Measurements from ENCODE around the gene PRRT1B. TPM values are rescaled to one million over a fixed set of nuclear protein-coding genes. Genes with fewer than 3 reads are reported as not detected.

Gene PRRT1B
- total and polyA plus RNA-seq, 2 donors (not counting 1 experiment from before 2014, with no cell fraction given): not detected

- CTCF ChIA-PET: interaction anchor here (1.0 kb wide), 1 partner anchor 72 kb away, joined by 5 read pairs; no protein-coding TSS in a partner anchor
Measured at GRCh38 chr9:131574730-131575640, 29.7 kb downstream of the PRRT1B start.

More at GRCh38 chr9:131574730-131575640, 29.7 kb downstream of the PRRT1B start:
- Histone ChIP-seq H4K20me1 (ENCODE audit: control insufficient read depth, insufficient read depth, low read length, poor library complexity, severe bottlenecking) (peaks cover 5% of the 10 kb centered on the region), H3K36me3 (replicated peaks in 1 of 2; ENCODE audit: control extremely low read depth in 1 of 2, control insufficient read depth in 1 of 2, extremely low read depth in 1 of 2, insufficient read depth in 2 of 2, low read length in 1 of 2) (peaks cover 0 to 74% of the 10 kb centered on the region in 2 experiments), H3K4me1 (ENCODE audit: control insufficient read depth in 2 of 2, insufficient read depth in 2 of 2, low read length in 2 of 2) (peaks cover 19 to 25% of the 10 kb centered on the region in 2 donors), H3K27ac (ENCODE audit: low read length in 2 of 2) (no peak overlapping the region), H3K4me2 (replicated peaks; ENCODE audit: low read depth, low read length, poor library complexity, severe bottlenecking) (no peak overlapping the region), H3K4me3 (ENCODE audit: control extremely low read depth in 1 of 5, extremely low read depth in 1 of 5, insufficient read depth in 1 of 5, low read depth in 2 of 5, low read length in 4 of 5) (no peak overlapping the region), H3K9me3 (ENCODE audit: control extremely low read depth in 1 of 3, control insufficient read depth in 2 of 3, insufficient read depth in 1 of 3, low read length in 2 of 3) (no peaks in the 10 kb centered on the region), H3K9ac (ENCODE audit: low read length) (no peak overlapping the region), H2AFZ (ENCODE audit: insufficient read depth, low read depth, low read length, poor library complexity, severe bottlenecking) (no peak overlapping the region), H3K27me3 (replicated peaks in 1 of 4; ENCODE audit: control extremely low read depth in 1 of 4, control insufficient read depth in 3 of 4, insufficient read depth in 4 of 4, low read length in 3 of 4) (no peaks in the 10 kb centered on the region), H3K79me2 (ENCODE audit: control insufficient read depth, insufficient read depth, low read length) (peaks cover 8% of the 10 kb centered on the region)
- no peaks in the 10 kb centered on the region for H3K27me3 Mint-ChIP-seq
- no peak for TF ChIP-seq EZH2 (IDR thresholded peaks at IDR 0.05; ENCODE audit: borderline replicate concordance, insufficient read depth, low read depth, low read length, poor library complexity, severe bottlenecking)
- TF ChIP-seq, protein P1, sequence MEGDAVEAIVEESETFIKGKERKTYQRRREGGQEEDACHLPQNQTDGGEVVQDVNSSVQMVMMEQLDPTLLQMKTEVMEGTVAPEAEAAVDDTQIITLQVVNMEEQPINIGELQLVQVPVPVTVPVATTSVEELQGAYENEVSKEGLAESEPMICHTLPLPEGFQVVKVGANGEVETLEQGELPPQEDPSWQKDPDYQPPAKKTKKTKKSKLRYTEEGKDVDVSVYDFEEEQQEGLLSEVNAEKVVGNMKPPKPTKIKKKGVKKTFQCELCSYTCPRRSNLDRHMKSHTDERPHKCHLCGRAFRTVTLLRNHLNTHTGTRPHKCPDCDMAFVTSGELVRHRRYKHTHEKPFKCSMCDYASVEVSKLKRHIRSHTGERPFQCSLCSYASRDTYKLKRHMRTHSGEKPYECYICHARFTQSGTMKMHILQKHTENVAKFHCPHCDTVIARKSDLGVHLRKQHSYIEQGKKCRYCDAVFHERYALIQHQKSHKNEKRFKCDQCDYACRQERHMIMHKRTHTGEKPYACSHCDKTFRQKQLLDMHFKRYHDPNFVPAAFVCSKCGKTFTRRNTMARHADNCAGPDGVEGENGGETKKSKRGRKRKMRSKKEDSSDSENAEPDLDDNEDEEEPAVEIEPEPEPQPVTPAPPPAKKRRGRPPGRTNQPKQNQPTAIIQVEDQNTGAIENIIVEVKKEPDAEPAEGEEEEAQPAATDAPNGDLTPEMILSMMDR (IDR thresholded peaks at IDR 0.05): no peak
- over 99% methylated on average over 10 of the region's 17 CpGs for WGBS (ENCODE audit: insufficient coverage)
- peaks cover 24% of the 10 kb centered on the region for H3K4me1 Mint-ChIP-seq
- DNase-seq (no peak), ATAC-seq (ENCODE audit: low read depth) (no peak)
- POLR2A ChIA-PET: no interaction called here
- H3K27ac Mint-ChIP-seq: no peak overlapping the region
- no peaks in the 10 kb centered on the region for H3K9me3 Mint-ChIP-seq (ENCODE audit: insufficient read depth)
- intact Hi-C loops (cut with micrococcal nuclease): loop anchor here (1.0 kb wide), 1 partner anchor 35 kb away; no protein-coding TSS in a partner anchor
- no peak overlapping the region for H3K4me3 Mint-ChIP-seq
